ENCODE measurements around the gene TCF15.
"Not testable (repeated sequence)": the region's sequence is repeated elsewhere in the genome, so short reads cannot be mapped to it uniquely, and the experiment has no call there.

DNA sequence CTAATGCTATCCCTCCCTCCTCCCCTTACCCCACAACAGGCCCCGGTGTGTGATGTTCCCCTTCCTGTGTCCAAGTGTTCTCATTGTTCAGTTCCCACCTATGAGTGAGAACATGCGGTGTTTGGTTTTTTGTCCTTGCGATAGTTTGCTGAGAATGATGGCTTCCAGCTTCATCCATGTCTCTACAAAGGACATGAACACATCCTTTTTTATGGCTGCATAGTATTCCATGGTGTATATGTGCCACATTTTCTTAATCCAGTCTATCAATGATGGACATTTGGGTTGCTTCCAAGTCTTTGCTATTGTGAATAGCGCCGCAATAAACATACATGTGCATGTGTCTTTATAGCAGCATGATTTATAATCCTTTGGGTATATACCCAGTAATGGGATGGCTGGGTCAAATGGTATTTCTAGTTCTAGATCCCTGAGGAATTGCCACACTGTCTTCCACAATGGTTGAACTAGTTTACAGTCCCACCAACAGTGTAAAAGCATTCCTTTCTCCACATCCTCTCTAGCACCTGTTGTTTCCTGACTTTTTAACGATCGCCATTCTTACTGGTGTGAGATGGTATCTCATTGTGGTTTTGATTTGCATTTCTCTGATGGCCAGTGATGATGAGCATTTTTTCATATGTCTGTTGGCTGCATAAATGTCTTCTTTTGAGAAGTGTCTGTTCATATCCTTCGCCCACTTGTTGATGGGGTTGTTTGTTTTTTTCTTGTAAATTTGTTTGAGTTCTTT lies 31.0 kb downstream of the TCF15 start:
- TF ChIP-seq, protein P1, sequence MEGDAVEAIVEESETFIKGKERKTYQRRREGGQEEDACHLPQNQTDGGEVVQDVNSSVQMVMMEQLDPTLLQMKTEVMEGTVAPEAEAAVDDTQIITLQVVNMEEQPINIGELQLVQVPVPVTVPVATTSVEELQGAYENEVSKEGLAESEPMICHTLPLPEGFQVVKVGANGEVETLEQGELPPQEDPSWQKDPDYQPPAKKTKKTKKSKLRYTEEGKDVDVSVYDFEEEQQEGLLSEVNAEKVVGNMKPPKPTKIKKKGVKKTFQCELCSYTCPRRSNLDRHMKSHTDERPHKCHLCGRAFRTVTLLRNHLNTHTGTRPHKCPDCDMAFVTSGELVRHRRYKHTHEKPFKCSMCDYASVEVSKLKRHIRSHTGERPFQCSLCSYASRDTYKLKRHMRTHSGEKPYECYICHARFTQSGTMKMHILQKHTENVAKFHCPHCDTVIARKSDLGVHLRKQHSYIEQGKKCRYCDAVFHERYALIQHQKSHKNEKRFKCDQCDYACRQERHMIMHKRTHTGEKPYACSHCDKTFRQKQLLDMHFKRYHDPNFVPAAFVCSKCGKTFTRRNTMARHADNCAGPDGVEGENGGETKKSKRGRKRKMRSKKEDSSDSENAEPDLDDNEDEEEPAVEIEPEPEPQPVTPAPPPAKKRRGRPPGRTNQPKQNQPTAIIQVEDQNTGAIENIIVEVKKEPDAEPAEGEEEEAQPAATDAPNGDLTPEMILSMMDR (IDR thresholded peaks at IDR 0.05), result not testable (repeated sequence)
- not testable (repeated sequence) for TF ChIP-seq POLR2A (IDR thresholded peaks at IDR 0.05)
